Activated CD4-positive, alpha-beta T cell treated with anti-CD3 and anti-CD28 coated beads, Interleukin-2, amount 50 U/mL, for 24 hours (primary cell): ENCODE data around the gene APOH.

Source experiments
- DNase-seq, 2 donors: peaks; one replicate each; pipeline ENCODE4 v3.0.0-alpha.2; 2020; ENCODE audit warnings: low read depth in 1 of 2, low spot score in 1 of 2

APOH gene

DNA sequence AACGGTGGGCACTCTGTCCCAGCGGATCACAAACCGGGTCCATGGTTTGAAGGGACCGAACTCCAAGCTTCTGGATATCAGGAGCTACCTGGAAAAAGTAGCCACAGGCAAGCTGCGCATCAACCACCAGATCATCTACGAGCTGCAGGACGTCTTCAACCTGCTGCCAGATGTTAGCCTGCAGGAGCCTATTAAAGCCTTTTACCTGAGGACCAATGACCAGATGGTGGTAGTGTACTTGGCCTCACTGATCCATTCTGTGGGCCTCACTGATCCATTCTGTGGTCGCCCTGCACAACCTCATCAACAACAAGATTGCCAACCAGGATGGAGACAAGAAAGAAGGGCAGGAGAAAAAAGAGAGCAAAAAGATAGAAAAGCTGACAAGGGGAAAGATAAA is 31.0 kb downstream of the APOH start:
- no peak for DNase-seq

DNA sequence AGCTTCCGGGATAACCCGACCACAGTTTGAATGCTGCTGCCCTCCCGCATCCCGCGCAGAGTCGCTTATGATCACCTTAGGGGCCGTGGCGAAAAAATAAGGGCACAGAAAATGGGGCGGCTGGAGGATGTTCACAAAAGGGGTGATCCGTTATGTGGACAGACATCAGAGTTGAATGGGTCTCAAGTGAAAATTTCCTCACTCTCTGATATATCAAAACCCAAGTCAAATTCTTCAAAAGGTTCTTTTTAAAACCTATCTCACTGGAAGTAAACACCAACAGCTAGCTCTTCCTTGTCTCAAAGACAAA is 36.9 kb downstream of the APOH start:
- no peak for DNase-seq

DNA sequence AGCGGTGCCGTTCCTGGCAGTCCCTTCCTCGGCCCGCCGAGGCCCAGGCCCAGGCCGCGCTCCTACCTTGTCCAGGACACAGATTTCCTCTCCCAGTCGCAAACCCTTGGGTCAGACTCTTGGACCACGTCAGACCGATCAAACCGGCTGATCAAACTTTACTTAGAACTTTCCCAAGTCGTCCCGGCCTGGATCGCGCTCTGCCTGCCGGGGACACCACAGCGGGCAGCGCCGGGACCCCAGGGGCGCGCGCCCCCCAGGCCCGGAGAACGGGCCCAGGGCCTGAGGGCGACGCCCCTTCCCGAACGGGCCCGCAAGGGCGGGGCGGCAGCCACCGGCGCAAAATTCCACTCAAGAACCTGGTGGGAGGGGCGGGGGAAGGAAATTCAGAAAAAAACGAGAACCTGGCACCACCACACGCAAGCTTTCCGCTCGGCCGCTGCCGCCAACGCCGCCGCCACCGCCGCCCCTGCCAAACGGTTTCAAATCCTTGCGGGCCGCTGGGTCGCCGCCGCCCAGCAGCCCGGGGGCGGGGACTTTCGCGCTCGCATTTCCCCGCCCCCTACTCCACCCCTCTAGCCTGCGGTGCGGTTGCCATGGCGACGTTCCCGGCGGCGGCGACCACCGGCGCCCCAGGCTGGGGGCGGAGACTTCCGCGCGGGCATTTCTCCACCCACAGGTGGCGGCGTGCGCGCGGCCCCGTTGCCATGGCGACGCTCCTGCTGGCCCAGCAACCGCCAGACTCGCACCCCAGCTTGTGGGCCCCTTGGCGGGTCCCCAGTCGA is 37.4 kb downstream of the APOH start, which contains the start of gene CEP112:
TSS of gene CEP112 (minus strand) at position 541 of the 785 bp plus-strand sequence.
- DNase-seq, result peak; percentile 53 to 64

DNA sequence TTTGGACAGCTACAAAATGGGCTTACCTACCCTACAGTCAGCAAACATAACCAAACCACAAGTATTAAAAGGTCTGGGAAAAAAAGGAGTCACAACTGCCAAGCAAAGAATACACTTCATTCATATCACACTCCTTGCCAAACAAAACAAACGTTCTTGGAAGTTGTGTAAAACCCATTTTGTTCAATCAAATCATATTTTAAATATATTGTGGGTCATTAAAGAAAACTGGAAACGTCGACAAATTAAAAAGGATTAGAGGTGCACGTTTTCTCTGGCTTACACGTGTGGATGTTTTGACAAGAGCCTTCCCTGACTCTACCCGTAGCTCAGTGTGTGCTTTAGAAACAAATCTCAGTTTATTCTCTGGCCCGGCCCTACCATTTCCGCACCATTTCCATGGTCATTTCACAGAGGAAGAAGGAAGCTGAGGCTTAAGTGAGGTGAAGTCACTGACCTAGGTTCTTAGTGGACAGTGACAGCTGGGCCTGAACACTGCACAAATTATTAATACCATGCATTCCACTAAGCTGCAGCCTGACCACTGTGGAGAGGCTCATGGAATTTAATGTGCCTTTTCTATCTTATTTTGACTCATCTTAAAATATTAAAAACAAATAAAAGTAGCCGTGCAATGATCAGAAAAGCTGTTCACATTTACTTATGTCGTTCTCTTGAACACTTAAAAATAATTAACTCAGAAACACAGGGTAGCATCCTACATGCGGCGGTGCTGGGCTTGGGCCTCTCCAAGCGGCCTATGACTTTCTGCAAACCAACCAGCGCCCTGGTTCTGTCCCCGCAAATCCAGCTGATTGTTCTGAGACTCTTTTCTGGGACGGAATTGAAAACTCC is 38.2 kb downstream of the APOH start:
- no peak for DNase-seq

DNA sequence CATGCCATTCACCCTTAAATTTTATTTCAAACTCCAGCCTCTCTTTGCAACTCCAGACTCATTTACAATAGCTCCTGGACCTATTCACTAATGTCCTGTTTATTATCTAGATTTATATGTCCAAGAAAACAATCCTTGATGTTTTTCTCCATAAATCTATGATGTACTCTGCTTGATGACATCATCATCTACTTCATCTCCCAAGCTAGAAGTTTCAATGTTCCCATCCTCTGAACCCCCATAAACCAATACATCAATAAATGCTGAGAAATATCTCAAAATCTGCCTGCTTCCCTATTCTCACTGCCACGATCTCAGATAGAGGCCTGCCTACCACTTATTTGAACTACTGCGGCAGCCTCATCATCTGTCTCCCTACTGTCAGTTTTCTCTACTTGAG is 41.5 kb downstream of the APOH start:
- DNase-seq, result no peak

DNA sequence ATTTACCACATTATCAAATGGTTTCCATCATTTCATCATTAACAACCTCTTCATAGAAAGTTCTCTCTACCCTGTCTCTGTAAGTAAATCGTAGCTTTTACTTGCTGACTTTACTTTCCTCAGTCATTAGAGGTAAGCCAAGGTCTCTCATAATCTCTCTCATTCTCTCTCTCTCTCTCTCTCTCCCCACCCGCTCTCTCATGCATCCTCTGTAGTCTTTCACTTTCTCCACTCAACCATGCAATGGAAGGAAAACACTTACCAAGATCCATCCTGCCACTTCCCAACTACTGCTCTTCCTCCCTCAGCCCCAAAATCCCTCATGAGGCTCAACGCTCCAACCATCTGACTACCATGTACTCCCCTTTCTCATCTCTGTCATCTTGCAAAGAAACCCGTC is 43.4 kb downstream of the APOH start:
- no peak for DNase-seq

DNA sequence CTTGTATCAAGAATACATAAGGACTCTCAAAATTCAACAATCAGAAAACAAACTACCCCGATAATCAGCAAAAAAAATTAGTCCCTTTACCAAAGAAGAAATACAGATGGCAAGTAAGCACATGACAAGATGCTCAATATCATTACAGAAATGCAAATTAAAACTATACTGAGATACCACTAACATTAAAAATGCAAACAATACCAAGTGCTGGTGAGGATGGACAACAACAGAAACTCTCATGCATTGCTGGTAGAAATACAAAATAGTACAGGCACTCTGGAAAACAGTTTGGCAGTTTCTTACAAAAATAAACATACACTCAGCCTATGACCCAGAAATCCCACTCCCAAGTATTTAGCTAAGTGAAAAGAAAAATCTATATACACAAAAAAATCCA is 44.8 kb downstream of the APOH start:
- DNase-seq, result no peak

DNA sequence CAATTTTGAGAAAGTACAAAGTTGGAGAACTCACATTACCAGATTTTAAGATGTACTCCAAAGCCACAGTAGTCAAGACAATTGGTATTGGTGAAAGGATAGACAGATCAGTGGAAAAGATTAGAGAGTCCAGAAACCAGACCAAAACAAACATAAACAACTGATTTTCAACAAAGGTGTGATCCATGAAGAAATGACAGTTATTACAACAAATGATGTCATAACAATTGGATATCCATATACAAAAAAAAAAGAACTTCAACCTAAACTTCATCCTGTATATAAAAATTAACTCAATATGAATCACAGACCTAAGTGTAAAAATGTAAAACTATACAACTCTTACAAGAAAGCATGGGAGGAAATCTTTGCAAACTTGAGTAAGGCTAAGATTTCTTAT is 45.7 kb downstream of the APOH start:
- DNase-seq, result no peak

DNA sequence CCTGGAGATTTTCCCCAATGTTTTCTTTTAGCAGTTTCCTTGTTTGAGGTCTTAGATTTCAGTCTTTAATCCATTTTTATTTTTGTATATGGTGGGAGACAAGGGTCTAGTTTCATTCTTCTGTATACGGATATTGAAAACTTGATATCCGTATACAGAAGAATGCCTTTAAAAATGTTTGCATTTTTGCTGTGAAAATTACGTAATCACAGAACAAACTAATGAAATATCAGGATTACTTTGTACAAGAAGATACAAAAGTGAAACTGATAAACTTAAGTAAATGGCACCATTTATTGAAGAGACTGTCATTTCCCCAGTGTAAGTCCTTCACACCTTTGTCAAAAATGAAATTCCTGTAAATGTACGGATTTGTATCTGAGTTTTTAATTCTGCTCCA is 50.6 kb downstream of the APOH start:
- no peak for DNase-seq

DNA sequence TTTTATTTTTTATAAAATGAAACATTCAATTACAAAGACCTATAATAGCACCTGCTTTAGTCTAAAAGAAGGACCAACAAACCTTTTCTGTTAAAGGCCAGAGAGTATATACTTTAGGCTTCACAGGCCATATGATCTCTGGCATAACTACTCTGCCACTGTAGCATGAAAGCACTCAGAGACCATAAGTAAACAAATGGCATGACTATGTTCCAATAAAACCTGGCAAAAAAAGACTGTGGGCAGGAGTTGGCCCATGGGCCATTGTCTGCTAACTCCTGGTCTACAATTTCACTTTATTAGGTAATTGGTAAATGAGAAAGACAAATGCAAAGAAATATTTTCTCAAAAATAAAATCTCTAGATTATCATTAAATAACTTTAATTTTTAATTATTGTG is 52.2 kb downstream of the APOH start:
- DNase-seq, result no peak

DNA sequence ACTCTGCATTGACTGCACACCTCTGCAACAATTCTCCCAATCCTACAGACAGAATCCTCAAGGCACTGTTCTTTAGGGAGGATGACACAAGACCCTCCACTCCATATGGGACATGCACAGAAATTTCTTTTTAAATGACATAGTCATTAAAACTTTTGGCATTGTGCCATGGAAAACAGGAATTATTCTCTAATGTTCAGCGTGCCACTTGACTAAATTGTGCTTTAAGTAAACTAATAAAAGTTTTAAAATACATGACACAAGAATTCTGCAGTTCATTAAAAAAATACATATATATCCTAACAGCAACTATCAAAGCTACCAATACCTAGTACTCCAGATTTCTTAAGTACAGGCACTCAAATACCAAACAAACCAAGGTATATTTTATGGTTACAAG is 53.3 kb downstream of the APOH start:
- no peak for DNase-seq

DNA sequence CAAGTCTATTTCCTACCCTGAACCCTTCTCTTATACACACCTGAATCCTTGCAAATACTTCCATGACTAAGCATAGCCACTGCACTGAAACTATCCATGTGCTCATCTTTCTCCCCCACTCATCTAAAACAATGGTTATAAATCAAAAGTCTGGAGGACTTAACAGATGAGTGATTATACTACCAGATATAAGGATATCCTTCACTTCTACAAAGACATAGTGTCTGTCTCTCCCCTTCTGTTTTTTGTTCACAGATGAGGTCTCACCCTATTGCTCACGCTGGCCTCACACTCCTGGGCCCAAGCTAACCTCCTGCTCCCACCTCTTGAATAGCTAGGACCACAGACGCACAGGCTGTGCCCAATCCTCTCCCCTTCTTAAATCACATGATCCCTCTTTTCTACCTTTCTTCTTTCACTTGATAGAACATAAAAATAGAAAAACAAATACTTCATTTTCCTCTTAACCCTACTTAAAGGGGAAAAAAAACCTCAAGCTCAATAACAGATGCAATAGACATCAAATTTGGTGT is 56.5 kb downstream of the APOH start:
- no peak for DNase-seq

DNA sequence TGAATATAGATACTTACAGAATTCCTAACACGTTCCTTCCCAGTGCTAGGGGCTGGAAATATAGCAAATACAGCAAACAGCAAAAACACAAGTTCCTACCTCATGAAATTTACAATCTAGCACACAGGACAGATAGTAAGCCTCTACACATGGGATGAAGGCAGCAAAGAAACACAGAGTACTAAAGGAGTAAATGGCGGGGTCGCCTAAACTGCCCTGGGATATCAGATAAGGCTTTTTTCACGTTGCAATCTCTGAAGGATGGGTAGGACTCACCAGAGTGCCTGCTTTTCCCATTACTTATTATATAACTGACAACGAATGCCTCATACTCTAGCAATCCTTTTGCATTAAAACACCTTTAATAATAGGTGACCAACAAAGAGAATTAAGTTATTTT is 57.1 kb downstream of the APOH start:
- no peak for DNase-seq

DNA sequence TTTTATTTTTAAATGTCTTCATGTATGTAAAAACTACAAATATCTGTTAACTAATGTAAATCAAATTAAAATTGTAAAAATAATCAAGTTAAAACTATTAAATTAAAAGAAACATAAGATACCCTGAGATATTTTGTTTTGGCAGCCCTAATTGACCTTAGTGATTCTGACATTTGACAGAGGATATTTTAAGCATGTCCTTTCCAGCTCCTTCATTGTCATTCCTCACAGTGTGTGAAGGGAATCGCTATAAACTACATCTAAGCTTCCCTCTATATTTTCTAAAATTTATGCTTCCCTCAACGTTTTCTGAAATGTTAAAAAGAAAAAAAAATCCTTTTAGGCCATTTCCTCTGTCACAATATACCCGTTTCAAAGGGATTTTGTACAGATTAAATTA is 57.5 kb downstream of the APOH start:
- no peak for DNase-seq

DNA sequence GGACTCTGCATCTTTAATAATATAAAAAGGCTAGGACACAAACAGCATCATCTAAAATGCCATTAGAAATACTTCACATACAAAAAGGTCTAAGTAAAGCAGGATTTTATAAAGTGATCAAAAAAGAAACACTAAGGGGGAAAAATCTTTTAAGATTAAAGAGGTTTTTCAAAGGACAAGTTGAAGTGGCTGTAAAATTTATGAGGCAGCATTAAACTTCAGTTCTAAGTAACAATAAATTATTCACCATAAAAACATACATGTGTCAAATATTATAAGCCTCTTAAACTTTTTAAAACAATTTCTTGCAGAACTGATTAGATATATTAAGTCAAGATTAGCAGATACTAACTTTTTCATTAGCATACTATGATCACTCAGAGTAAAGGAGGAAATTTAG is 58.0 kb downstream of the APOH start:
- DNase-seq, result no peak

DNA sequence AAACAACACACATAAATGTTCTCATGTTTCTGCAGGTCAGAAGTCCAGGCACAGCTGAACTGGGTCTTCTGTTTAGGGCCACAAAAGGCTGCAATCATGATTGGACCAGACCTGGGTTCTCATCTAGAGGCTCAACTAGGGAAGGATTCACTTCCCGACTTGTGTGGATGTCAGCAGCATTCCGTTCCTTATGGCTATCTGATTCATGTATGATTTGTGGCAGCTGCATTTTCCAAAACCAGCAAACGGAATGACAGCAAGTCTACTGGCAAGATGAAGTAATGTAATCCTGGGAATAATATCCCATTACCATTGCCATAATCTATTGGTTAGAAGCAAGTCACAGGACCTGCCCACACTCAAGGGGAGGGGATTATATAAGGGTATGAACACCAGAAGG is 59.4 kb downstream of the APOH start:
- DNase-seq, result no peak

DNA sequence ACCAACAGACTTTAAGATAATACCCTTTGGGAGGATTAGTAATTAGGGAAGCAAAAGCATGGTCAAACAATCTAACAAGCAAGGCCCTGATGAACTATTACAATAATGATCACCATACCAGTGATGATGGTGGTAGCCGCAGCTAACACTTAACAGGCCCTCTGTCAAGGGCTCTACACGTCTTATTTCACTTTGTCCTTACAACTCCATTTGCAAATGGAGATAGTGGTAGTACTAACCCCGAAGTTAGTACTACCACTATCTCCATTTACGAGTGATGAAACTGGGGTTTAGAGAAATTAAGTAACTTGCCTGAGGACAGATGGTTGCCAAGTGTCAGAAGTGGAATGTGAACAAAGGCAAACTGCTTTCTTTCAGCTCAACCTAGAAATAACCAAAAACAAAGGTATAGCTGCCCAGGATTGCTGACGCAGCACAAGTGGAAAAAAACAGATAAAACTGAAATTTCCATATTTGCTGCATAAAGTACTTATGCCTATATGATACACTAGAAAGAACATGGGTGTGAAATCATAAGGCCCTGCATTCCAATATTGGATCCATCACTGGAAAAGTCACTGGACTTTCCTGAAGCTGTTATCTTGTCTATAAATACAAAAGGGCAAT is 61.9 kb downstream of the APOH start:
- no peak for DNase-seq

DNA sequence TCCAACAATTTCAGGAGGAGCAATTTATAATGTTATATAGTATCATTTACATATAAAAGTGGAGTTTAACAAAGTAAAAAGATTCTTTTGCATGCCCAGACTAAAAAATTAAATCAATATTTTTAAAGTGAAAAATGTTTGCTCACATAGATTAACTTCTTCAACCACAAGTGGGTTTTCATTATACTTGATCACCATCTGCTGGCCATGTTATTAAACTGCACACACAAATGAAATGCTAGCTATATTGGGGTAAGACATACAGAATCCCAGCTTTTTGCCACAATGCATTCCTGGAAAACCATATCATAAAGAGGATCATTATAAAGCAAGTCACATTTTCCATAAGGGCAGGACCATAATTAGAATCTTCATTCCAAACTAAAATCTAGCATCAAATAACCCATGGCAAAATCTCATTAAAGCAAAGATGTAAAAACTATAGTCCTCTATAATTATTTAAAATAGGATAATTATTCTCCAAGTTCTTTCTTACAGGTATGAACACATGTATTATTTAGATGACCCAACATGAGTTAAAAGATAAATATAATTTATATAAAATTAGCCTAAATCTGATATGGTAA is 63.6 kb downstream of the APOH start:
- peak in 1 of 2 donors; percentile 25 for DNase-seq
